HG03135 (cell line): ENCODE measurements around the gene ZFP64.

ENCODE experiments used
- ATAC-seq: cut with Tn5 transposase; IDR thresholded peaks from one replicate; pipeline ENCODE4 v1.9.1; 2021; ENCODE audit warnings: mild to moderate bottlenecking, moderate library complexity; ENCODE audit not compliant: unreplicated experiment

The ZFP64 gene

GRCh38 chr20:52110456-52110855, 81.1 kb downstream of the ZFP64 start:
- no peak for ATAC-seq

GRCh38 chr20:52105442-52106422, 85.8 kb downstream of the ZFP64 start:
- no peak for ATAC-seq

GRCh38 chr20:52104546-52105441, 86.8 kb downstream of the ZFP64 start:
- no peak for ATAC-seq

GRCh38 chr20:52103913-52104545, 87.5 kb downstream of the ZFP64 start:
- ATAC-seq: no peak

- ATAC-seq: no peak
Observed at GRCh38 chr20:52103335-52103912, 88.2 kb downstream of the ZFP64 start.

GRCh38 chr20:52102559-52102958, 89.0 kb downstream of the ZFP64 start:
- no peak for ATAC-seq

- no peak for ATAC-seq
Observed at GRCh38 chr20:52102126-52102525, 89.5 kb downstream of the ZFP64 start.
